IMR-90 (cell line): ENCODE results near the gene LYRM7. TPM values are rescaled to one million over a fixed set of nuclear protein-coding genes. Genes with fewer than 3 reads are reported as not detected.

Source experiments
- ATAC-seq: fragments of 200-7000 bp; cut with Tn5 transposase; 2 replicates; pipeline ENCODE4 v1.9.1; 2020; ENCODE audit warnings: low read depth, mild to moderate bottlenecking, moderate library complexity
- BruUV-seq: library from RNA; stranded (reverse); fragments of 400-500 nt; replicated peaks from 2 replicates; lab custom pipeline; 2021; lab: Mats Ljungman, UMichigan
- CTCF ChIA-PET: fragments of 300-600 bp; formaldehyde crosslinking; extraction: SDS; loops from one replicate; lab custom pipeline; 2021; ENCODE audit warnings: antibody characterized with exemption; lab: Yijun Ruan, JAX
- POLR2A ChIA-PET: fragments of 300-600 bp; sonication (Branson Sonifier 250); formaldehyde crosslinking; loops from one replicate; lab custom pipeline; 2022; ENCODE audit warnings: antibody characterized with exemption; ENCODE audit not compliant: unreplicated experiment; lab: Charles Lee
- DNase-seq: peaks from one replicate; pipeline ENCODE4 v3.0.0; 2013
- H2AFZ ChIP-seq: replicated peaks from 2 replicates; pipeline ENCODE3; 2013; ENCODE audit warnings: low read length, mild to moderate bottlenecking; ENCODE audit not compliant: poor library complexity
- H2AK5ac ChIP-seq: 2 replicates; pipeline ENCODE4 v1.6.1; 2013; ENCODE audit warnings: low read depth, low read length, inconsistent platforms
- H2AK9ac ChIP-seq: replicated peaks from 2 replicates; pipeline ENCODE3; 2013; ENCODE audit warnings: mild to moderate bottlenecking, low read depth, low read length, moderate library complexity; ENCODE audit not compliant: poor library complexity
- H2BK120ac ChIP-seq: 2 replicates; pipeline ENCODE4 v1.6.1; 2013; ENCODE audit warnings: low read depth, low read length, inconsistent platforms
- H2BK15ac ChIP-seq: 3 replicates; pipeline ENCODE4 v1.6.1; 2013; ENCODE audit warnings: low read depth, low read length, inconsistent platforms
- H2BK20ac ChIP-seq: 2 replicates; pipeline ENCODE4 v1.6.1; 2013; ENCODE audit warnings: low read depth, mild to moderate bottlenecking, inconsistent platforms, low read length, moderate library complexity
- H2BK5ac ChIP-seq: 2 replicates; pipeline ENCODE4 v1.6.1; 2013; ENCODE audit warnings: mild to moderate bottlenecking, low read depth, low read length, inconsistent platforms; ENCODE audit not compliant: poor library complexity, severe bottlenecking
- H3K14ac ChIP-seq: replicated peaks from 2 replicates; pipeline ENCODE4 v1.6.1; 2013; ENCODE audit warnings: low read depth, low read length, inconsistent platforms
- H3K18ac ChIP-seq: 2 replicates; pipeline ENCODE4 v1.6.1; 2013; ENCODE audit warnings: low read depth, low read length, control low read depth
- H3K23ac ChIP-seq: 2 replicates; pipeline ENCODE4 v1.6.1; 2013; ENCODE audit warnings: low read depth, low read length, inconsistent platforms
- H3K27ac ChIP-seq: 2 replicates; pipeline ENCODE4 v1.5.1; 2013; ENCODE audit warnings: mild to moderate bottlenecking, control low read depth, low read length; ENCODE audit not compliant: insufficient read depth
- H3K27me3 ChIP-seq: 2 replicates; pipeline ENCODE4 v1.6.1; 2013; ENCODE audit warnings: low read length; ENCODE audit not compliant: control insufficient read depth, insufficient read depth
- H3K36me3 ChIP-seq: 2 replicates; pipeline ENCODE4 v1.6.1; 2013; ENCODE audit warnings: low read length, mixed read lengths; ENCODE audit not compliant: control insufficient read depth, insufficient read depth
- H3K4ac ChIP-seq: 2 replicates; pipeline ENCODE4 v1.6.1; 2013; ENCODE audit warnings: low read depth, low read length, inconsistent platforms
- H3K4me1 ChIP-seq: 2 replicates; pipeline ENCODE4 v1.6.1; 2013; ENCODE audit warnings: low read length, mixed read lengths; ENCODE audit not compliant: control insufficient read depth, insufficient read depth
- H3K4me2 ChIP-seq: 2 replicates; pipeline ENCODE4 v1.6.1; 2013; ENCODE audit warnings: low read depth, mild to moderate bottlenecking, control low read depth, low read length, moderate library complexity
- H3K4me3 ChIP-seq: 2 replicates; pipeline ENCODE4 v1.5.1; 2013; ENCODE audit warnings: low read depth, mild to moderate bottlenecking, control low read depth, low read length, moderate library complexity; ENCODE audit not compliant: insufficient read depth
- H3K56ac ChIP-seq: 2 replicates; pipeline ENCODE4 v1.6.1; 2013; ENCODE audit warnings: low read length, inconsistent platforms; ENCODE audit not compliant: insufficient read depth; ENCODE audit errors: extremely low read depth
- H3K79me1 ChIP-seq, 2 experiments: 2 replicates each; pipeline ENCODE4 v1.6.1; 2013; ENCODE audit warnings: low read length in 2 of 2, inconsistent platforms in 1 of 2, low read depth in 1 of 2
- H3K9ac ChIP-seq: 2 replicates; pipeline ENCODE4 v1.6.1; 2013; ENCODE audit warnings: low read depth, low read length, control low read depth
- H3K9me1 ChIP-seq: 2 replicates; pipeline ENCODE4 v1.6.1; 2013; ENCODE audit warnings: low read length, inconsistent platforms; ENCODE audit not compliant: insufficient read depth
- H3K9me3 ChIP-seq: 2 replicates; pipeline ENCODE4 v1.6.1; 2013; ENCODE audit warnings: low read length; ENCODE audit not compliant: control insufficient read depth, insufficient read depth
- H4K20me1 ChIP-seq: 2 replicates; pipeline ENCODE4 v1.6.1; 2013; ENCODE audit warnings: low read length, inconsistent platforms; ENCODE audit not compliant: insufficient read depth
- H4K5ac ChIP-seq: 2 replicates; pipeline ENCODE4 v1.6.1; 2013; ENCODE audit warnings: mild to moderate bottlenecking, low read depth, low read length, control low read depth
- H4K8ac ChIP-seq, 2 experiments: 2 replicates each; pipeline ENCODE4 v1.6.1; 2013; ENCODE audit warnings: low read depth in 2 of 2, low read length in 2 of 2, control low read depth in 1 of 2, inconsistent platforms in 1 of 2
- H4K91ac ChIP-seq: 2 replicates; pipeline ENCODE4 v1.6.1; 2013; ENCODE audit warnings: low read depth, low read length, inconsistent platforms; ENCODE audit not compliant: insufficient read depth
- BHLHE40 ChIP-seq: fragments of 150-350 bp; IDR thresholded peaks from 2 replicates; pipeline ENCODE4 v1.6.1; 2016; ENCODE audit warnings: mild to moderate bottlenecking, low read depth, low read length
- CEBPB ChIP-seq: IDR thresholded peaks from 2 replicates; pipeline ENCODE4 v1.6.1; 2012; ENCODE audit warnings: low read depth, low read length, improper control_type of control experiment
- CHD1 ChIP-seq: IDR thresholded peaks from 2 replicates; pipeline ENCODE4 v1.6.1; 2012; ENCODE audit warnings: low read depth, low read length, improper control_type of control experiment
- FOS ChIP-seq: fragments of 150-350 bp; IDR thresholded peaks from 2 replicates; pipeline ENCODE4 v1.6.1; 2016; ENCODE audit warnings: low read depth, low read length
- MAFK ChIP-seq: IDR thresholded peaks from 2 replicates; pipeline ENCODE4 v1.6.1; 2012; ENCODE audit warnings: low read depth, low read length, improper control_type of control experiment
- MAZ ChIP-seq: IDR thresholded peaks from 2 replicates; pipeline ENCODE4 v1.6.1; 2012; ENCODE audit warnings: low read depth, mild to moderate bottlenecking, low read length, improper control_type of control experiment, moderate library complexity, borderline replicate concordance
- MXI1 ChIP-seq: IDR thresholded peaks from 2 replicates; pipeline ENCODE4 v1.6.1; 2012; ENCODE audit warnings: low read depth, mild to moderate bottlenecking, low read length, moderate library complexity, borderline replicate concordance
- NFE2L2 ChIP-seq: fragments of 150-350 bp; IDR thresholded peaks from 2 replicates; pipeline ENCODE4 v1.6.1; 2016; ENCODE audit warnings: low read depth, mild to moderate bottlenecking, low read length
- POLR2A ChIP-seq: IDR thresholded peaks from 2 replicates; pipeline ENCODE4 v1.6.1; 2012; ENCODE audit warnings: mild to moderate bottlenecking, low read depth, low read length
- RAD21 ChIP-seq: IDR thresholded peaks from 2 replicates; pipeline ENCODE4 v1.6.1; 2012; ENCODE audit warnings: low read length, improper control_type of control experiment
- RCOR1 ChIP-seq: IDR thresholded peaks from 2 replicates; pipeline ENCODE4 v1.6.1; 2012; ENCODE audit warnings: mild to moderate bottlenecking, low read length, improper control_type of control experiment; ENCODE audit not compliant: insufficient replicate concordance
- RFX5 ChIP-seq: IDR thresholded peaks from 2 replicates; pipeline ENCODE4 v1.8.0; 2012; ENCODE audit warnings: low read depth, mild to moderate bottlenecking, low read length, moderate library complexity
- SMC3 ChIP-seq: fragments of 150-350 bp; IDR thresholded peaks from 2 replicates; pipeline ENCODE4 v1.6.1; 2016; ENCODE audit warnings: low read depth, mild to moderate bottlenecking, antibody characterized with exemption, low read length, moderate library complexity
- WGBS, 2 experiments: methylation state at CpG; one replicate each; pipeline versions ENCODE4 v1.1.5 to v1.1.7; 2013; ENCODE audit warnings: missing lambda C conversion rate in 2 of 2; ENCODE audit not compliant: insufficient read length in 1 of 2; ENCODE audit errors: extremely low coverage in 2 of 2; 5-methylcytosine and 5-hydroxymethylcytosine counted together
- dilution Hi-C: fragments of 300-500 bp; cut with HindIII; formaldehyde crosslinking; loops from one replicate; pipeline ENCODE4 v1.14.3; 2018; ENCODE audit warnings: low sequenced_read_pairs; ENCODE audit not compliant: unreplicated experiment
- in situ Hi-C: fragments of 300-500 bp; cut with MboI; formaldehyde crosslinking; loops from 3 replicates; pipeline ENCODE4 v1.14.3; 2019; ENCODE audit warnings: low sequenced_read_pairs, inconsistent platforms, mixed read lengths
- intact Hi-C: fragments of 100-400 bp; cut with micrococcal nuclease; formaldehyde crosslinking; loops from 2 replicates; pipeline ENCODE4 v1.10.0; 2022
- polyA plus RNA-seq, 3 experiments: library from polyadenylated mRNA; depleted of rRNA; stranded (reverse); fragments of >200 nt; gene quantifications; 2 replicates each; pipeline ENCODE4 v1.2.3, GENCODE V29; 2012; ENCODE audit warnings: low replicate concordance in 1 of 3
- total RNA-seq: library from RNA; depleted of rRNA; stranded (reverse); fragments of >200 nt; gene quantifications from 2 replicates; pipeline ENCODE4 v1.2.3, GENCODE V29; 2012
- TF ChIP-seq, protein P1 (sequence below): fragments of 150-350 bp; IDR thresholded peaks from 2 replicates; pipeline ENCODE4 v1.6.1; 2016; ENCODE audit warnings: low read depth, mild to moderate bottlenecking, low read length, moderate library complexity, borderline replicate concordance
- TF ChIP-seq, protein P2 (sequence below): fragments of 150-350 bp; IDR thresholded peaks from 2 replicates; pipeline ENCODE4 v1.6.1; 2017; ENCODE audit warnings: mild to moderate bottlenecking, antibody characterized with exemption, low read length, low read depth
- TF ChIP-seq, protein P3 (sequence below): conservative IDR thresholded peaks from 2 replicates; pipeline ENCODE4 v1.5.1; 2012; ENCODE audit warnings: mild to moderate bottlenecking, low read depth, low read length, improper control_type of control experiment

Gene LYRM7
- total and polyA plus RNA-seq, 2 of the 4 experiments (the other 2 are of a cell fraction): 2.5 to 3.4 TPM

DNA sequence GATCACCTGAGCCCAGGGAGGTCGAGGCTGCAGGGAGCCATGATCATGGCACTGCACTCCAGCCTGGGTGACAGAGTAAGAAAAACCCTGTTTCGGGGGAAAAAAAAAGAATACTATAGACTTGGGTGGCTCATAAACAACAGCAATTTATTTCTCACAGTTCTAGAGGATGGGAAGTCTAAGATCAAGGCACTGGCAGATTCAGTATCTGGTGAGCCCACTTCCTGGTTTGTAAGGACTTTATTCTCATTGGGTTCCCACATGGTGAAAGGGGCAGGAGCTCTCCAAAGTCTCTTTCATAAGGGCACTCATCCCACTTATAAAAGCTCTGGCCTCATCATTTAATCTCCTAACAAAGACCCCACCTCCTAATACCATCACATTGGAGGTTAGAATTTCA, 14.4 kb upstream of the LYRM7 start:
- Histone ChIP-seq H4K5ac (no peak overlapping the region), H3K9me3 (no peaks in the 10 kb centered on the region), H3K9me1 (no peaks in the 10 kb centered on the region; the same call in 1 of the 2 replicates), H3K9ac (no peak overlapping the region), H2AFZ (no peak overlapping the region), H3K36me3 (peaks cover 11% of the 10 kb centered on the region), H3K27ac (no peak overlapping the region), H2AK9ac (no peak overlapping the region), H4K20me1 (no peaks in the 10 kb centered on the region), H3K4ac (no peak overlapping the region), H3K4me1 (no peaks in the 10 kb centered on the region), H2BK5ac (no peak overlapping the region), H3K23ac (no peak overlapping the region), H3K79me1 (peaks cover 3 to 12% of the 10 kb centered on the region in 2 experiments; a peak in 2 of 4 replicates), H3K4me3 (no peak overlapping the region), H2BK20ac (no peak overlapping the region), H2BK15ac (no peak overlapping the region), H3K56ac (no peak overlapping the region), H2BK120ac (no peak overlapping the region), H3K18ac (no peak overlapping the region), H3K14ac (no peak overlapping the region), H3K4me2 (no peak overlapping the region), H4K8ac (no peak overlapping the region), H4K91ac (no peak overlapping the region), H2AK5ac (no peak overlapping the region), H3K27me3 (no peaks in the 10 kb centered on the region)
- DNase-seq (no peak), ATAC-seq (no peak)
- BruUV-seq: no TSS peak
- ChIA-PET CTCF (no interaction called here), POLR2A (no interaction called here)
- in situ Hi-C loops: no loop called here
- TF ChIP-seq CHD1: no peak
- no peak for TF ChIP-seq FOS
- no peak for TF ChIP-seq RCOR1
- TF ChIP-seq, protein P1, sequence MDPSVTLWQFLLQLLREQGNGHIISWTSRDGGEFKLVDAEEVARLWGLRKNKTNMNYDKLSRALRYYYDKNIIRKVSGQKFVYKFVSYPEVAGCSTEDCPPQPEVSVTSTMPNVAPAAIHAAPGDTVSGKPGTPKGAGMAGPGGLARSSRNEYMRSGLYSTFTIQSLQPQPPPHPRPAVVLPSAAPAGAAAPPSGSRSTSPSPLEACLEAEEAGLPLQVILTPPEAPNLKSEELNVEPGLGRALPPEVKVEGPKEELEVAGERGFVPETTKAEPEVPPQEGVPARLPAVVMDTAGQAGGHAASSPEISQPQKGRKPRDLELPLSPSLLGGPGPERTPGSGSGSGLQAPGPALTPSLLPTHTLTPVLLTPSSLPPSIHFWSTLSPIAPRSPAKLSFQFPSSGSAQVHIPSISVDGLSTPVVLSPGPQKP: no peak
- no peak for TF ChIP-seq NFE2L2
- TF ChIP-seq, protein P2, sequence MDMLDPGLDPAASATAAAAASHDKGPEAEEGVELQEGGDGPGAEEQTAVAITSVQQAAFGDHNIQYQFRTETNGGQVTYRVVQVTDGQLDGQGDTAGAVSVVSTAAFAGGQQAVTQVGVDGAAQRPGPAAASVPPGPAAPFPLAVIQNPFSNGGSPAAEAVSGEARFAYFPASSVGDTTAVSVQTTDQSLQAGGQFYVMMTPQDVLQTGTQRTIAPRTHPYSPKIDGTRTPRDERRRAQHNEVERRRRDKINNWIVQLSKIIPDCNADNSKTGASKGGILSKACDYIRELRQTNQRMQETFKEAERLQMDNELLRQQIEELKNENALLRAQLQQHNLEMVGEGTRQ: no peak
- TF ChIP-seq RFX5: no peak
- TF ChIP-seq MXI1: no peak
- no peak for TF ChIP-seq CEBPB
- TF ChIP-seq SMC3: no peak
- no peak for TF ChIP-seq BHLHE40
- no peak for TF ChIP-seq RAD21
- TF ChIP-seq, protein P3, sequence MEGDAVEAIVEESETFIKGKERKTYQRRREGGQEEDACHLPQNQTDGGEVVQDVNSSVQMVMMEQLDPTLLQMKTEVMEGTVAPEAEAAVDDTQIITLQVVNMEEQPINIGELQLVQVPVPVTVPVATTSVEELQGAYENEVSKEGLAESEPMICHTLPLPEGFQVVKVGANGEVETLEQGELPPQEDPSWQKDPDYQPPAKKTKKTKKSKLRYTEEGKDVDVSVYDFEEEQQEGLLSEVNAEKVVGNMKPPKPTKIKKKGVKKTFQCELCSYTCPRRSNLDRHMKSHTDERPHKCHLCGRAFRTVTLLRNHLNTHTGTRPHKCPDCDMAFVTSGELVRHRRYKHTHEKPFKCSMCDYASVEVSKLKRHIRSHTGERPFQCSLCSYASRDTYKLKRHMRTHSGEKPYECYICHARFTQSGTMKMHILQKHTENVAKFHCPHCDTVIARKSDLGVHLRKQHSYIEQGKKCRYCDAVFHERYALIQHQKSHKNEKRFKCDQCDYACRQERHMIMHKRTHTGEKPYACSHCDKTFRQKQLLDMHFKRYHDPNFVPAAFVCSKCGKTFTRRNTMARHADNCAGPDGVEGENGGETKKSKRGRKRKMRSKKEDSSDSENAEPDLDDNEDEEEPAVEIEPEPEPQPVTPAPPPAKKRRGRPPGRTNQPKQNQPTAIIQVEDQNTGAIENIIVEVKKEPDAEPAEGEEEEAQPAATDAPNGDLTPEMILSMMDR: no peak
- no peak for TF ChIP-seq MAFK
- no peak for TF ChIP-seq MAZ
- no peak for TF ChIP-seq POLR2A
- dilution Hi-C loops: no loop called here
- intact Hi-C loops: no loop called here
- WGBS, 2 experiments: no CpG with 5 or more reads among the region's 2 CpGs
